Measurements from ENCODE around the gene VWCE.

- no peak for TF ChIP-seq PAX5 (IDR thresholded peaks at IDR 0.05; ENCODE audit: insufficient read depth, low read length, severe bottlenecking)
- no peak for TF ChIP-seq POLR2A (IDR thresholded peaks at IDR 0.05; ENCODE audit: low read depth, low read length)
- TF ChIP-seq POLR2AphosphoS5 (IDR thresholded peaks at IDR 0.05; ENCODE audit: low read depth, low read length), result no peak
- TF ChIP-seq TAF1 (IDR thresholded peaks at IDR 0.05; ENCODE audit: low read depth, low read length), result no peak
Measured at GRCh38 chr11:61259363-61259762, 35.8 kb downstream of the VWCE start.
